ENCODE data around the gene GFPT2. TPM values are rescaled to one million over a fixed set of nuclear protein-coding genes. Genes with fewer than 3 reads are reported as not detected.

GFPT2 gene
- total RNA-seq, 1 donor from 2014 or later, result 1.7 TPM

DNA sequence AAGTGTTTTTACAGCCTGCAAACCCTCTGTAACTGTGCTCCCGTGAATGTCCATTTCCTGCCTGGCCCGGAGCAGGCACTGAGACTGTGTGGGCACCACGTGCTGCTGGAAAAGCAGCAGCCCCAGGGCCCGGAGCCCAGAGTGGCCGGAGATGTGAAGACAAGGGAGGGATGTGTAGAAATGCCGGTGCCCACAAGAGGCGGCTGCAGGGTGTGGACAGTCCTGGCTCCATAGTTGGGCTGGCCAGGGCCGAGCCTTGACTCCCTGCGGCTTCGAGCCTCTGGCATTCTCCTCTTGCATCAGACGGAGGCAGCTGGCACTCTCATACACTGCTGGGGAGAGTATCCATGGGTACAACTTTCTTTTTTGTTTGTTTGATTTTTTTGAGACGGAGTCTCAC lies 13.2 kb upstream of the GFPT2 start:
- TF ChIP-seq CTCF (IDR thresholded peaks at IDR 0.05; ENCODE audit: unreplicated experiment), result no peak
- Mint-ChIP-seq H3K4me3 (ENCODE audit: low read depth) (no peak overlapping the region), H3K27me3 (peaks cover 7% of the 10 kb centered on the region), H3K36me3 (ENCODE audit: insufficient read depth) (no peaks in the 10 kb centered on the region), H3K4me1 (ENCODE audit: low read depth) (peaks cover 3% of the 10 kb centered on the region), H3K9me3 (ENCODE audit: low read depth) (no peaks in the 10 kb centered on the region), H3K27ac (no peak overlapping the region)
- no peak for DNase-seq (ENCODE audit: low spot score, unreplicated experiment)

- H3K27ac Mint-ChIP-seq, result no peak overlapping the region
- H3K36me3 Mint-ChIP-seq (ENCODE audit: insufficient read depth), result no peaks in the 10 kb centered on the region
- peaks cover 3% of the 10 kb centered on the region for H3K4me1 Mint-ChIP-seq (ENCODE audit: low read depth)
- no peak for TF ChIP-seq CTCF (IDR thresholded peaks at IDR 0.05; ENCODE audit: unreplicated experiment)
- peaks cover 7% of the 10 kb centered on the region for H3K27me3 Mint-ChIP-seq
- H3K4me3 Mint-ChIP-seq (ENCODE audit: low read depth), result no peak overlapping the region
- no peaks in the 10 kb centered on the region for H3K9me3 Mint-ChIP-seq (ENCODE audit: low read depth)
- no peak for DNase-seq (ENCODE audit: low spot score, unreplicated experiment)
These were observed 12.7 kb upstream of the GFPT2 start for GRCh38 chr5:180365829-180366228.

- Mint-ChIP-seq H3K27me3 (peaks cover 7% of the 10 kb centered on the region), H3K27ac (no peak overlapping the region), H3K36me3 (ENCODE audit: insufficient read depth) (no peaks in the 10 kb centered on the region), H3K9me3 (ENCODE audit: low read depth) (no peaks in the 10 kb centered on the region), H3K4me3 (ENCODE audit: low read depth) (no peak overlapping the region), H3K4me1 (ENCODE audit: low read depth) (peaks cover 3% of the 10 kb centered on the region)
- no peak for TF ChIP-seq CTCF (IDR thresholded peaks at IDR 0.05; ENCODE audit: unreplicated experiment)
- DNase-seq (ENCODE audit: low spot score, unreplicated experiment), result no peak
These were observed 11.2 kb upstream of the GFPT2 start for GRCh38 chr5:180364306-180364856.

GRCh38 chr5:180360078-180360957 lies 7.2 kb upstream of the GFPT2 start:
- H3K9me3 Mint-ChIP-seq (ENCODE audit: low read depth), result no peaks in the 10 kb centered on the region
- TF ChIP-seq CTCF (IDR thresholded peaks at IDR 0.05; ENCODE audit: unreplicated experiment), result no peak
- H3K4me3 Mint-ChIP-seq (ENCODE audit: low read depth), result no peak overlapping the region
- no peak for DNase-seq (ENCODE audit: low spot score, unreplicated experiment)
- H3K4me1 Mint-ChIP-seq (ENCODE audit: low read depth), result peaks cover 3% of the 10 kb centered on the region
- H3K27ac Mint-ChIP-seq, result no peak overlapping the region
- H3K36me3 Mint-ChIP-seq (ENCODE audit: insufficient read depth), result no peaks in the 10 kb centered on the region
- H3K27me3 Mint-ChIP-seq, result peaks cover 29% of the 10 kb centered on the region

DNA sequence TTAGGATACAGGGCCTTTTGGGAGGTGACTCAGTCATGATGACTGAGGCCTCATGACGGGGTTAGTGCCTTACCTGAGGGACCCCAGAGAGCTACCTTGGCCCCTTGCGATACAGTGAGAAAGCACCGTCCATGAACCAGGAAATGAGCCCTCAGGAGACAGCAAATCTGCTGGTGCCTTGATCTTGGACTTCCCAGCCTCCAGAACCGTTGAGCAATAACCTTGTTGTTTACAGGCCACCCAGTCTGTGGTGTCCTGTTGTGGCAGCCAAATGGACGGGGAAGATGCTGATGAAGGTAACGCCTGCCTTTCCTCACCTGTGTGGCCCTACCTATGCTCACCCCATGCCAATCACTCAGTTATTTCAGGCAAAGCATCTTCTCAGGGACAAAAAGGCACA lies 5.6 kb upstream of the GFPT2 start:
- no peak for DNase-seq (ENCODE audit: low spot score, unreplicated experiment)

More for the DNA sequence above, 5.6 kb upstream of the GFPT2 start:
- Mint-ChIP-seq H3K36me3 (ENCODE audit: insufficient read depth) (no peaks in the 10 kb centered on the region), H3K27me3 (peaks cover 39% of the 10 kb centered on the region), H3K9me3 (ENCODE audit: low read depth) (no peaks in the 10 kb centered on the region), H3K4me1 (ENCODE audit: low read depth) (peaks cover 5% of the 10 kb centered on the region), H3K4me3 (ENCODE audit: low read depth) (no peak overlapping the region), H3K27ac (no peak overlapping the region)
- no peak for TF ChIP-seq CTCF (IDR thresholded peaks at IDR 0.05; ENCODE audit: unreplicated experiment)
